Right atrium auricular region (tissue), 2 donors: ENCODE measurements around the gene KIF5C. TPM values are rescaled to one million over a fixed set of nuclear protein-coding genes. Genes with fewer than 3 reads are reported as not detected.
A peak's percentile ranks its signal among the peaks of the same experiment; 100 is the strongest.

Experiments
- DNase-seq: peaks from one replicate; pipeline ENCODE4 v3.0.0-alpha.2; 2019; ENCODE audit warnings: low spot score
- H3K27ac ChIP-seq, 2 donors: fragments of 200-600 bp; sonication (generic); 1 replicate in 1 of 2; 2 replicates in 1 of 2; pipeline ENCODE4 v1.5.1; 2016 to 2019
- H3K27me3 ChIP-seq, 2 donors: fragments of 200-600 bp; sonication (generic); one replicate each; pipeline versions ENCODE4 v1.5.1 to v1.6.0; 2017 to 2019
- H3K36me3 ChIP-seq: fragments of 200-600 bp; sonication (generic); one replicate; pipeline ENCODE4 v1.5.1; 2016
- H3K4me1 ChIP-seq, 2 donors: fragments of 200-600 bp; sonication (generic); one replicate each; pipeline versions ENCODE4 v1.5.1 to v1.6.0; 2017 to 2019
- H3K4me3 ChIP-seq, 2 donors: fragments of 200-600 bp; sonication (generic); 1 replicate in 1 of 2; 2 replicates in 1 of 2; pipeline ENCODE4 v1.5.1; 2017 to 2019; ENCODE audit warnings: mild to moderate bottlenecking in 1 of 2, moderate library complexity in 1 of 2
- H3K9me3 ChIP-seq, 2 donors: fragments of 200-600 bp; sonication (generic); one replicate each; pipeline ENCODE4 v1.5.1; 2019
- total RNA-seq, 2 donors: library from RNA; depleted of rRNA; stranded (reverse); fragments of >200 nt; gene quantifications; one replicate each; pipeline ENCODE4 v1.1.0, GENCODE V29; 2016
- TF ChIP-seq, protein P1 (sequence below), 2 donors: fragments of 200-600 bp; sonication (generic); IDR thresholded peaks; one replicate each; pipeline ENCODE4 v1.5.1; 2019; ENCODE audit warnings: antibody characterized with exemption in 2 of 2

Gene KIF5C
- total RNA-seq, 2 donors from 2014 or later, result 1.6 to 2.2 TPM

DNA sequence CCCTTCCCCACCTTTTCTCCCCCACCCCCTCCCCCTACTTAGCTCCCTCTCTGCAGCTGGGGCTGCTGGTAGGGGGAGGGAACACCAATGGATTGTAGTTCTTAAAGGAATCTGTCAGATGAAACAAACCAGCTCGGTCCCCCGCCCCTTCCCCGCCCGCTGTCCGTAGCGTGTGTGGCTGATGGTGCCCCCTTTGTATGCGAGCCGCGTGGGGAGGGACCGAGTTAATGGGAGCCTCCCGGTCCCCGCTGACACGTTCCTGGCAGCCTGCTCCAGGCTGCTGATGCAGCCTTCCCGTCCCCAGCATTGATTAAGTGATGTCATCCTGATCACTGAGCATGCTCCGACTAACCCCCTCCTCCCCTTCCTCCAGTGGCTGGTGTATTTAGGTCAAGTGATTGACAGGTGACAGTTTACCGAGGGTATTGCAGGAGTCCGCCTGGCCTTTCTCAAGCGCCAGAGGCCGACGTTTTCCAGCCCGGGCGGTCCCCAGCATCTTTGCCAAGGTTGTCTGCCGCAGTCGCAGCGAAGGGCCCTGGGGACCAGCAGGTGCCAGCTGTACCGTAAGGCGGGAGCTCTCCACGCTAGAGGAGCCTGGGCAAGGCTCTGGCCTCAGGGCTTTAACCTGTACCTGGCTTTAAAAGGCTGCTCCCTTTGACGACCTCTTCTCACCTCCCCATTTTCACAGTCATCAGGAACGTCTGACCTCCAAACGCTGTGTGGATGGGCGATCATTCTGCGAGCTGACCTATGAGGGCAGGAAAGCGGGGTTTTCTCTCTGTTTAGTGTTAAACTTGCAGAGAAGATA, 1.8 kb downstream of the KIF5C start:
- peak overlapping the region in 1 of 2 donors; percentile 62 for H3K4me3 ChIP-seq
- TF ChIP-seq, protein P1, sequence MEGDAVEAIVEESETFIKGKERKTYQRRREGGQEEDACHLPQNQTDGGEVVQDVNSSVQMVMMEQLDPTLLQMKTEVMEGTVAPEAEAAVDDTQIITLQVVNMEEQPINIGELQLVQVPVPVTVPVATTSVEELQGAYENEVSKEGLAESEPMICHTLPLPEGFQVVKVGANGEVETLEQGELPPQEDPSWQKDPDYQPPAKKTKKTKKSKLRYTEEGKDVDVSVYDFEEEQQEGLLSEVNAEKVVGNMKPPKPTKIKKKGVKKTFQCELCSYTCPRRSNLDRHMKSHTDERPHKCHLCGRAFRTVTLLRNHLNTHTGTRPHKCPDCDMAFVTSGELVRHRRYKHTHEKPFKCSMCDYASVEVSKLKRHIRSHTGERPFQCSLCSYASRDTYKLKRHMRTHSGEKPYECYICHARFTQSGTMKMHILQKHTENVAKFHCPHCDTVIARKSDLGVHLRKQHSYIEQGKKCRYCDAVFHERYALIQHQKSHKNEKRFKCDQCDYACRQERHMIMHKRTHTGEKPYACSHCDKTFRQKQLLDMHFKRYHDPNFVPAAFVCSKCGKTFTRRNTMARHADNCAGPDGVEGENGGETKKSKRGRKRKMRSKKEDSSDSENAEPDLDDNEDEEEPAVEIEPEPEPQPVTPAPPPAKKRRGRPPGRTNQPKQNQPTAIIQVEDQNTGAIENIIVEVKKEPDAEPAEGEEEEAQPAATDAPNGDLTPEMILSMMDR (IDR thresholded peaks at IDR 0.05), result no peak
- peaks cover 0 to 7% of the 10 kb centered on the region in 2 donors for H3K9me3 ChIP-seq
- H3K4me1 ChIP-seq, result peaks cover 0 to 29% of the 10 kb centered on the region in 2 donors
- DNase-seq, result no peak
- H3K27ac ChIP-seq, result peak overlapping the region in 1 of 2 donors; percentile 7
- peaks cover 11 to 12% of the 10 kb centered on the region in 2 donors for H3K27me3 ChIP-seq
- H3K36me3 ChIP-seq, result no peaks in the 10 kb centered on the region

DNA sequence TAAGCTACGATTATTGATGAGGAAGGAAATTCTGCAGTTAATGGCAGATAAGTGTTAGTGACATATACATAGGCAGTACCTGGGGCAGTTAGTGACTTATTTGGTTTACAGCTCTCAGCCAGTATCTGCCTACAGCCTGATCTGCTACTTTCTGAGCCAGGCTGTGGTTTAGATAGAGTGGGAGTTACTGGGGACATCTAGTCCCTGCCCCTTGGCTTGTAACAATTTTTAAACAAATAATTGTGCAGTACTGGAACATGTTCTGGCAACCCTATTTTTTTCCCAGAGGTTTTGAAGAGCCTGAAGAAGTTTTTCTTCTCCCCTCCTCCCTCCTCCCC, 2.3 kb downstream of the KIF5C start:
- Histone ChIP-seq H3K27me3 (peaks cover 11 to 12% of the 10 kb centered on the region in 2 donors), H3K27ac (peak overlapping the region in 1 of 2 donors; percentile 7), H3K4me1 (peaks cover 0 to 29% of the 10 kb centered on the region in 2 donors)

DNA sequence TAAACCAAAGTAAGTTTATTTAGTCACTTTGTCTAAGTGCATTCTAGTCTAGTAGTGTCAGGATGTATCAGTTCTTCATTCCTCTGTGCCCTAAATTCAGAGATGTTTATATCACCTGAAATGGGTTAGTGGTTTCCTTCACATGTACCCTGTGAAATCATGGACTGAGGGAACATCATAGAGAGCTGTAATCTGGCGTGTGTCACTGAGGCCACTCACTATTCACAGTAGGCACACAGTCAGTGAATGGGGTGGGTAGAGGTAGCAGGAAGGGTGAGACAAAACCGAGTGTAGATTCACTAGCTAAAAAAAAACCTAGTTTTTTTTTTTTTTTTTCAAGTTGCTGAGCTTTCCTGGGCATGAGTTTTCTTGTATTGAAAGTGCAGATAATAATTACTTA, 5.6 kb downstream of the KIF5C start:
- Histone ChIP-seq H3K36me3 (no peaks in the 10 kb centered on the region), H3K27me3 (peaks cover 5 to 8% of the 10 kb centered on the region in 2 donors)

More for the DNA sequence above, 2.3 kb downstream of the KIF5C start:
- H3K4me3 ChIP-seq, result no peak overlapping the region
- peaks cover 0 to 7% of the 10 kb centered on the region in 2 donors for H3K9me3 ChIP-seq
- no peaks in the 10 kb centered on the region for H3K36me3 ChIP-seq
- DNase-seq, result no peak
- TF ChIP-seq, protein P1 (IDR thresholded peaks at IDR 0.05), result no peak

DNA sequence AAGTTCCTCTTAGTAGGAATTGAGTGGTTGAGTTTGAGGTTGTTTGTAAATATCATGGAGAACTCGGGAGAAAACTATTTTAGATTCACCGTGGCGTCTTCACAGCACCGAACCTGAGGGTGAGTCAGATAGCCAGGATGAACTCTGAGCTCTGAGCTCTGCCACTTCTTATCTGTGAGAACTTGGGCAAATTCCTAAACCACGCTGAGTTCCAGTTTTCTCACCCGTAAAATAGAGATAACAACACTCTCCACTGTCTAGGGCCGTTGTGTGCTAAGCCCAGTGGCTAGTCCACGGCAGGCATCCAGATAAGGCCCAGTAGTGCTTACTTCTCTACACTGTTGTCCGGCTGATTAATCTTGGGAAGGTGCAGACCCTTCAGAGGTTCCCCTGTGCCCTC, 7.0 kb downstream of the KIF5C start:
- DNase-seq, result no peak
- H3K4me3 ChIP-seq, result no peak overlapping the region
- peaks cover 0 to 5% of the 10 kb centered on the region in 2 donors for H3K4me1 ChIP-seq
- no peaks in the 10 kb centered on the region for H3K27me3 ChIP-seq
- no peaks in the 10 kb centered on the region for H3K36me3 ChIP-seq
- TF ChIP-seq, protein P1 (IDR thresholded peaks at IDR 0.05), result no peak
- no peak overlapping the region for H3K27ac ChIP-seq
- H3K9me3 ChIP-seq, result peaks cover 0 to 7% of the 10 kb centered on the region in 2 donors

More for the DNA sequence above, 5.6 kb downstream of the KIF5C start:
- H3K9me3 ChIP-seq, result peaks cover 0 to 7% of the 10 kb centered on the region in 2 donors
- no peak overlapping the region for H3K27ac ChIP-seq
- DNase-seq, result no peak
- H3K4me1 ChIP-seq, result peaks cover 0 to 19% of the 10 kb centered on the region in 2 donors
- H3K4me3 ChIP-seq, result no peak overlapping the region
- TF ChIP-seq, protein P1 (IDR thresholded peaks at IDR 0.05), result no peak

DNA sequence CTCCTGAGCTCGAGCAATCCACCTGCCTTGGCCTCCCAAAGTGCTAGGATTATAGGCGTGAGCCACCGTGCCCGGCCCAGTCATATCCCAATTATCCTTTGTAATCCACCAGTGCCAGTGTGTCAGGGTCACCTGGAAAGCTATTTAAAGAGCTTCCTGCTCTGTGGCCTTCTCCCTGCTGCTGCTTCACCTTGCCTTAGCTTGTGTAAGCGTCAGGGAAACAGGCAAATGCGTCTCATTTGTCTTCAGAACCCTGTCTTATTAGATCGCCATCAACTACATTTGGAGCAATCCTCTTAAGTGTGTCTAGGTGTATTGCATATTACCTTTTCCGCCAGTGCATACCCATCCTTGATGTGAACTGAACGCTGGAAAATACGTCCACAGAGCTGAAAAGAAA, 10.2 kb downstream of the KIF5C start:
- peaks cover 0 to 6% of the 10 kb centered on the region in 2 donors for H3K9me3 ChIP-seq

More for the DNA sequence above, 10.2 kb downstream of the KIF5C start:
- Histone ChIP-seq H3K27me3 (peaks cover 0 to 9% of the 10 kb centered on the region in 2 donors), H3K36me3 (no peaks in the 10 kb centered on the region), H3K4me3 (no peak overlapping the region), H3K4me1 (peaks cover 0 to 11% of the 10 kb centered on the region in 2 donors), H3K27ac (no peak overlapping the region)
- DNase-seq, result no peak
- TF ChIP-seq, protein P1 (IDR thresholded peaks at IDR 0.05), result no peak
